Kidney (tissue), 14 donors: ENCODE results near the gene GMPR. TPM values are rescaled to one million over a fixed set of nuclear protein-coding genes. Genes with fewer than 3 reads are reported as not detected.

Source experiments
- DNase-seq, 5 donors: peaks; one replicate each; pipeline ENCODE4 v3.0.0-alpha.2; 2013 to 2020
- FAIRE-seq: peaks from 2 replicates; lab custom pipeline; 2012; peaks lifted over from hg19 to GRCh38; lab: Jason Lieb, UNC
- H3K27ac ChIP-seq, 2 donors: one replicate each; pipeline ENCODE4 v1.7.0; 2013; ENCODE audit warnings: low read depth in 2 of 2, low read length in 2 of 2, inconsistent platforms in 1 of 2
- H3K27me3 ChIP-seq: one replicate; pipeline ENCODE4 v1.7.1; 2013; ENCODE audit warnings: low read length, inconsistent platforms; ENCODE audit not compliant: control insufficient read depth, insufficient read depth
- H3K36me3 ChIP-seq, 3 donors: one replicate each; pipeline versions ENCODE4 v1.7.0 to v1.7.1; 2013; ENCODE audit warnings: low read length in 3 of 3, control low read depth in 1 of 3, inconsistent platforms in 1 of 3; ENCODE audit not compliant: insufficient read depth in 3 of 3, control insufficient read depth in 2 of 3
- H3K4me1 ChIP-seq, 3 donors: one replicate each; pipeline versions ENCODE4 v1.7.0 to v1.7.1; 2013; ENCODE audit warnings: low read length in 3 of 3, inconsistent platforms in 1 of 3, low read depth in 1 of 3; ENCODE audit not compliant: control insufficient read depth in 2 of 3, insufficient read depth in 2 of 3
- H3K4me3 ChIP-seq, 3 donors: one replicate each; pipeline versions ENCODE4 v1.7.0 to v1.8.1; 2013; ENCODE audit warnings: low read length in 3 of 3, control low read depth in 1 of 3, inconsistent platforms in 1 of 3
- H3K9ac ChIP-seq, 3 donors: one replicate each; pipeline versions ENCODE4 v1.7.0 to v1.7.1; 2013; ENCODE audit warnings: low read length in 3 of 3, control low read depth in 1 of 3, inconsistent platforms in 1 of 3
- H3K9me3 ChIP-seq, 3 donors: one replicate each; pipeline versions ENCODE4 v1.7.0 to v1.7.1; 2013; ENCODE audit warnings: low read length in 3 of 3, control low read depth in 1 of 3, inconsistent platforms in 1 of 3; ENCODE audit not compliant: control insufficient read depth in 2 of 3, insufficient read depth in 1 of 3
- intact Hi-C: fragments of 100-400 bp; cut with DNase I; formaldehyde crosslinking; loops from one replicate; pipeline ENCODE4 v1.11.1; 2022
- polyA plus RNA-seq: library from polyadenylated mRNA; stranded (reverse); fragments of 350-450 nt; fragmentation: Illumina TruSeq; extraction: RNeasy Lipid Tissue Mini Kit (QIAGEN cat#74804); gene quantifications from one replicate; pipeline ENCODE4 v1.2.3, GENCODE V29; 2014; ENCODE audit warnings: low read depth, low replicate concordance; ENCODE audit not compliant: insufficient read depth
- total RNA-seq: library from RNA; stranded (reverse); fragmentation: NEBNext Ultra II Directional; extraction: Animal tissue kit (Norgen Biotek cat#: 25700); gene quantifications from one replicate; pipeline ENCODE4 v1.2.1, GENCODE V29; 2021
- TF ChIP-seq, protein P1 (sequence below): IDR thresholded peaks from 3 replicates; pipeline ENCODE4 v1.5.1; 2012; ENCODE audit warnings: mild to moderate bottlenecking, moderate library complexity, borderline replicate concordance; ENCODE audit not compliant: insufficient read depth; ENCODE audit errors: extremely low read depth
- donor health status: control.
- donor health status: control.
- donor health status: control.
- donor health status: control.
- donor health status: control.
- donor health status: DM: yes; HTN: yes; CAD: no.
- donor health status: Normal renal cell carcinoma (clear cell type).

GMPR gene
- total and polyA plus RNA-seq, 2 donors from 2014 or later, result 51.4 to 54.5 TPM

DNA sequence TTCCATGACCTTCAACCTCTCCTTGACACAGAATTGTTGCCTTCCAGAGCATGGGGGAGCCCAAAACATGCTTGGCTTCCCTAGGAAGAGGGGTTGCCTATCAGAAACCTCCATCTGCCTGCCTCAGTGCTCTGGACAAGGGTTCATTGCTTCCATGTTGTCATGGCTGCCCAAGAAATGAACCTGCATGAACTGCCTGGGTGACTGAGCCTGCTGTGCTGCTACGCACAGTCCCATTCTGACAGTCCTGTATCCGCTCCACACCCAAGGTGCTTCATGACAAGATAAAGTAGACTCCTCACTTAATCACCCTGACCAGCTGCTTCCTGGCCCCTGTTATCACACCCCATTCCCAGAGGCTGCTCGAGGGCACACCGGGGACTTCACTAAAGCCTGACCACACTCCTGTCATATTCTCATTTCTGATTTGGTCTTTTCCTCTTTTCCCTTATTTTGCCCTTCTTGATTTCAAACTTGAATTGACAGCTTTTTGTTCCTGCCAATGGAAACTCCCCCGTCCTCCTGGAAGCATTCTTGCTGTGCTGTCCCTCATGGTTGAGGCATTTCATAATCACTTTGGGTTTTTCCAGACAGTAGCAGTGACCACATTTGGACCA is 31.9 kb downstream of the GMPR start:
- FAIRE-seq (no peak), DNase-seq (no peak)
- peaks cover 0 to 5% (median 0%) of the 10 kb centered on the region in 3 donors for H3K36me3 ChIP-seq
- no peak overlapping the region for H3K4me3 ChIP-seq
- H3K27ac ChIP-seq, result no peak overlapping the region
- no peaks in the 10 kb centered on the region for H3K27me3 ChIP-seq
- H3K9me3 ChIP-seq, result no peaks in the 10 kb centered on the region
- intact Hi-C loops, result no loop called here
- no peak overlapping the region for H3K9ac ChIP-seq
- TF ChIP-seq, protein P1, sequence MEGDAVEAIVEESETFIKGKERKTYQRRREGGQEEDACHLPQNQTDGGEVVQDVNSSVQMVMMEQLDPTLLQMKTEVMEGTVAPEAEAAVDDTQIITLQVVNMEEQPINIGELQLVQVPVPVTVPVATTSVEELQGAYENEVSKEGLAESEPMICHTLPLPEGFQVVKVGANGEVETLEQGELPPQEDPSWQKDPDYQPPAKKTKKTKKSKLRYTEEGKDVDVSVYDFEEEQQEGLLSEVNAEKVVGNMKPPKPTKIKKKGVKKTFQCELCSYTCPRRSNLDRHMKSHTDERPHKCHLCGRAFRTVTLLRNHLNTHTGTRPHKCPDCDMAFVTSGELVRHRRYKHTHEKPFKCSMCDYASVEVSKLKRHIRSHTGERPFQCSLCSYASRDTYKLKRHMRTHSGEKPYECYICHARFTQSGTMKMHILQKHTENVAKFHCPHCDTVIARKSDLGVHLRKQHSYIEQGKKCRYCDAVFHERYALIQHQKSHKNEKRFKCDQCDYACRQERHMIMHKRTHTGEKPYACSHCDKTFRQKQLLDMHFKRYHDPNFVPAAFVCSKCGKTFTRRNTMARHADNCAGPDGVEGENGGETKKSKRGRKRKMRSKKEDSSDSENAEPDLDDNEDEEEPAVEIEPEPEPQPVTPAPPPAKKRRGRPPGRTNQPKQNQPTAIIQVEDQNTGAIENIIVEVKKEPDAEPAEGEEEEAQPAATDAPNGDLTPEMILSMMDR, result no peak
- H3K4me1 ChIP-seq, result no peaks in the 10 kb centered on the region

DNA sequence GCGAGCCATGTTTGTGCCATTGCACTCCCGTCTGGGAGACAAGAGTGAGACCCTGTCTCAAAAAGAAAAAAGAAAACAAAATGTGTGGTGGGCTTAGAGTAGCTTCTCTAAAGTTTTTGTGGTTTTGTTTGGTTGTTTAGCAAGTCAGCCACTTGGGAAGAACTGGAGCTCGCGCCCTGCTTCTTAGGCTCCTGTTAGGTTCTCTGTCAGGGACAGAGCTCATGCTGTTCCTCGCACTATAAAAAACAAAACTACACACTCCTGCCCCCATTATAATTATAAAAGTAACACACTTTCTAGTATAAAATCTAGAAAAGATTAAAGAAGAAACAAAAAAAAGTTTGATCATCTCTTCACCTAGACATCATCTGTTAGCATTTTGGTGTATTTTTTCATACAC is 33.0 kb downstream of the GMPR start:
- intact Hi-C loops, result no loop called here
- DNase-seq, result no peak
- H3K9ac ChIP-seq, result no peak overlapping the region
- no peaks in the 10 kb centered on the region for H3K9me3 ChIP-seq
- H3K4me3 ChIP-seq, result no peak overlapping the region
- peaks cover 0 to 7% (median 0%) of the 10 kb centered on the region in 3 donors for H3K36me3 ChIP-seq
- TF ChIP-seq, protein P1, result no peak
- no peaks in the 10 kb centered on the region for H3K27me3 ChIP-seq
- H3K4me1 ChIP-seq, result no peaks in the 10 kb centered on the region
- no peak overlapping the region for H3K27ac ChIP-seq
- FAIRE-seq, result no peak

DNA sequence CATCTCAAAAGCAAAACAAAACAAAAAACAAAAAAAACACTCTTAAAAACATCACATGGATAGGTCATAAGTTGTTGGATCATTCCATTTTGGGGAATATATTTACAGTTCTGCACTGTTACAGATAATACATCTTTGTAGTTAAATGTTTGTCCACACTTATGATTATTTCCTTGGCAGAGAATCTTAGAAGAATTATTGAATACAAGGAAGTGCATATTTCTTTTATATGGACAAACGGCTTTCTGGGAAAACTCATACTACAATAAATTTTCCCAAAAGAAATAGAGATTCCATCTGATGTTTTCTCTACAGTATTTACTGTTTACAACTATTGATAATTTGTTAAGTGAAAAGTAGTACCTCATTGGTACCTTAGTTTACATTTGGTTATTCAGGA is 33.8 kb downstream of the GMPR start:
- no peak for FAIRE-seq
- no peak overlapping the region for H3K9ac ChIP-seq
- no peak overlapping the region for H3K27ac ChIP-seq
- peaks cover 0 to 9% (median 0%) of the 10 kb centered on the region in 3 donors for H3K36me3 ChIP-seq
- intact Hi-C loops, result no loop called here
- TF ChIP-seq, protein P1, result no peak
- DNase-seq, result no peak
- H3K27me3 ChIP-seq, result no peaks in the 10 kb centered on the region
- H3K9me3 ChIP-seq, result no peaks in the 10 kb centered on the region
- H3K4me1 ChIP-seq, result no peaks in the 10 kb centered on the region
- H3K4me3 ChIP-seq, result no peak overlapping the region
